Naive thymus-derived CD8-positive, alpha-beta T cell (primary cell): ENCODE data around the gene KRT36. TPM values are rescaled to one million over a fixed set of nuclear protein-coding genes. Genes with fewer than 3 reads are reported as not detected.

Experiments used
- ATAC-seq, 2 donors: fragments of 150-1000 bp; cut with Tn5 transposase in 1 of 2; sonication (Bioruptor Pico), chemical (Tn5 transposase) in 1 of 2; 1 replicate in 1 of 2; 2 replicates in 1 of 2; pipeline ENCODE4 v1.10.0; 2021; ENCODE audit warnings: mild to moderate bottlenecking in 2 of 2, moderate library complexity in 2 of 2
- POLR2A ChIA-PET: fragments of 350-600 bp; sonication (Branson Sonifier 250); formaldehyde crosslinking; loops from one replicate; lab custom pipeline; 2021; ENCODE audit warnings: antibody characterized with exemption; lab: Charles Lee
- DNase-seq, 10 donors: peaks; one replicate each; pipeline versions ENCODE4 v3.0.0 to v3.0.0-alpha.2; 2020 to 2022
- H3K27ac Mint-ChIP-seq, 10 donors: one replicate each; pipeline ENCODE4 v1.8.0; 2020 to 2022; ENCODE audit warnings: mild to moderate bottlenecking in 10 of 10, mixed read lengths in 10 of 10, moderate library complexity in 4 of 10, inconsistent platforms in 1 of 10
- H3K27me3 Mint-ChIP-seq, 5 donors: one replicate each; pipeline ENCODE4 v1.8.0; 2021 to 2022; ENCODE audit warnings: mixed read lengths in 5 of 5
- H3K36me3 Mint-ChIP-seq, 3 donors: one replicate each; pipeline ENCODE4 v1.8.0; 2020 to 2022; ENCODE audit warnings: mixed read lengths in 3 of 3, mild to moderate bottlenecking in 2 of 3, inconsistent platforms in 1 of 3
- H3K4me1 Mint-ChIP-seq, 4 donors: one replicate each; pipeline ENCODE4 v1.8.0; 2021 to 2022; ENCODE audit warnings: mixed read lengths in 4 of 4
- H3K4me3 Mint-ChIP-seq, 10 donors: one replicate each; pipeline ENCODE4 v1.8.0; 2020 to 2022; ENCODE audit warnings: mild to moderate bottlenecking in 10 of 10, mixed read lengths in 10 of 10, moderate library complexity in 6 of 10, inconsistent platforms in 1 of 10
- H3K9me3 Mint-ChIP-seq, 9 donors: one replicate each; pipeline ENCODE4 v1.8.0; 2020 to 2022; ENCODE audit warnings: mixed read lengths in 9 of 9, mild to moderate bottlenecking in 3 of 9, inconsistent platforms in 1 of 9, moderate library complexity in 1 of 9
- polyA plus RNA-seq, 3 donors: library from polyadenylated mRNA; unstranded; fragments of 300-500 nt; fragmentation: Illumina TruSeq; gene quantifications; one replicate each; pipeline ENCODE4 v1.2.3, GENCODE V29; 2021
- total RNA-seq, 8 experiments: library from RNA in 2 of 8; stranded (reverse) in 2 of 8; gene quantifications; one replicate each; pipeline ENCODE4 v1.2.3 and lab custom pipeline; 2021 to 2026

KRT36 gene
- total and polyA plus RNA-seq, 5 experiments from 2014 or later: not detected

DNA sequence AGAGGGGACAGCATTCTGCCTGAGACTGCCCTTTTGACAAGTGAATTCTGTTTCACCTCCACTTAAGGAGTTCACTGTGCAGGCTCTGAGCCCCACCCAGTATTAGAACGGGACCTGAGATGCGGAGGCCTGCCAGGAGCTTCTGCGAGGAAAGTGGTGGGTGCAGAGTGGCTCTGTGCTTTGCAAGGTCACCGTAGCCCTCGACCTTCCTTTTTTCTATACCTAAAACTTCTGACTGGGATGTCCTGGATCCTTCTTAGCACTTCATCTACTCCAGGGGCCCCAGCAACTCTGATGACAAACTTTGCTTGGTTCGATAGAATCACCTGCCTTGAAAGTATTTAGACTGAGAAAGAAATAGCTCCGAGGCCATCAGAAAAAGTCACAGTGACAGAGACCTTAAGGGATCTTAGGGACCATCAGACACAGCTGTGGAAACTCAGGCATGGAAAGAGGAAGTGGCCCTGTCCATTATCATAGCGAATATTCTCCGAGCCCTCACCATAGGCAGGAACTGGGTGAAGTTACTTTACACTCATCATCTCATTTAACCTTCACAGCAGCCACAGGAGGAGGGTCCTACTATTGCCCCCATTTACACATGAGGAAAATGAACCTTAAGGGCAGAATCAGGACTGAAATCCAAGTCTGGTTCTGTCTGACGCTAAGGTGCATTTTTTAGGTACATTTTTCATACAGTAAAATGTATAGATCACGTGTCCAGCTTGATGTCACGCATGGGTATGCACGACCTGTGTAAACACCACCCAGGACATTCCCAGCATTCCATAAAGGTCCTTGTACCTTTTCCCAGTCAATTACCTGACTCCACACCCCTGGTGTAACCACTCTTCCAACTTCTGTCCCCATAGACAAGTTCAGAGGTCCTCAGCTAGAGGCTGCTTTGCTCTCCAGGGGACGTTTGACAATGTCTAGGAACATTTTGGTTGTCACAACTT lies 16.4 kb upstream of the KRT36 start:
- Mint-ChIP-seq H3K4me1 (no peaks in the 10 kb centered on the region), H3K36me3 (no peaks in the 10 kb centered on the region), H3K4me3 (no peak overlapping the region), H3K27ac (peak overlapping the region in 1 of 10 donors; percentile 62), H3K27me3 (no peaks in the 10 kb centered on the region), H3K9me3 (no peaks in the 10 kb centered on the region)
- POLR2A ChIA-PET: no interaction called here
- ATAC-seq (no peak), DNase-seq (no peak)

- POLR2A ChIA-PET: no interaction called here
- H3K36me3 Mint-ChIP-seq: no peaks in the 10 kb centered on the region
- ATAC-seq (no peak), DNase-seq (no peak)
- H3K27me3 Mint-ChIP-seq: peaks cover 0 to 3% (median 0%) of the 10 kb centered on the region in 5 donors
- H3K4me3 Mint-ChIP-seq: no peak within 1 kb of the TSS
- no peaks in the 10 kb centered on the region for H3K9me3 Mint-ChIP-seq
- H3K27ac Mint-ChIP-seq: peak within 1 kb of the TSS in 2 of 10 donors; percentile 55 to 62
- H3K4me1 Mint-ChIP-seq: peaks cover 0 to 2% (median 0%) of the 10 kb centered on the region in 4 donors
Observed at GRCh38 chr17:41505007-41505808, 15.5 kb upstream of the KRT36 start, which contains the start of gene KRT13. KRT13 (minus strand) TSS chr17:41505612; CDS start chr17:41505550, 62 bp downstream.

DNA sequence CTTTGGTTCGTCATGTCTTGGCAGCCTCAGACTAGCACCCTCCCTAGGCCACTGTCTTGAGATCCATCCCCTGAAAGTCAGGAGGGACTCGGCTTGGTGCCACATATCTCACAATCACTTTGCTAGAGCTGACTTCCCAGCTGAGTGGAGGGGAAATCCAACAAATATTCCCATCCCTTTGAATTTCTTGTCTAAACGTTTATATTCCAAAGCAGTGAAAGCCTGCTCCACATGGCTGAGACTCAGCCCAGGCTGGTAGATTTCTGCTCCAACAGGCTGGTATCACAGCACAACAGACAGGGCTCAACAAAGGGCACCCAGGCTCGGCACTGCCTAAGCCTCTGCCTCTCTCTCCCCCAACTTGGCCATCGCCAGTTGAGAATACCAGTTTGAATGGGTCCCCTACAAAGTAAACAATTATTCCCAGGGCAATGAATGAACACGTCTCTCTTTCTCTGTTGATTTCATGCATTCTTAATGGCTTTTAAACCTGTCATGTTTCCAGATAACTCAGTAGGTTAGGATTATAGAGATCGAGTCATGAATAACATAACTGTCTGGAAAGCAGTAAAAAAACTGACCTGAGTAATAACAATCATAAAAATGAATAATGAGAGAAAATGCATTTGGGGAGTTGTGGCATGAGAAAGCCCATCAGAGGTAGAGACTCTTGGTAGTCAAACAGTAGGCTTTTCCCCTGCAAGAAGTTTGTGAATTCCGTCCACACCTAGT lies 14.7 kb upstream of the KRT36 start:
- Mint-ChIP-seq H3K4me3 (no peak overlapping the region), H3K36me3 (no peaks in the 10 kb centered on the region), H3K27me3 (peaks cover 0 to 8% (median 4%) of the 10 kb centered on the region in 5 donors), H3K4me1 (peaks cover 0 to 7% (median 1%) of the 10 kb centered on the region in 4 donors), H3K9me3 (no peaks in the 10 kb centered on the region), H3K27ac (no peak overlapping the region)
- DNase-seq (no peak), ATAC-seq (no peak)
- POLR2A ChIA-PET: no interaction called here

DNA sequence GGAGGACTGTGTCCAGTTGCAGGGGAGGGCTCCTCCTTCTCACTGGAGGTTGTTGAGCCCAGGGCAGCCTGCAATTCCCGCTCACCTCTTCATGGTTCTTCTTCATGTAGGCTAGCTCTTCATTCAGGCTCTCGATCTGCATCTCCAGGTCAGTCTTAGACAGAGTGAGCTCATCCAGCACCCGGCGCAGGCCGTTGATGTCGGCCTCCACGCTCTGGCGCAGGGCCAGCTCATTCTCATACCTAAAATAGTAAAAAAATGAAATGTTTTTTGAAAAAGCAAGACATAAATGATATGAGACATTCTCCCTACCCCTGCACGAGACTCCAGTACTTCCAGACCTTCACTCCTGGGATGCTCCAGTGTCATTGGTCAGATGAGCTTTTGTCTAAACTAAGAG lies 13.5 kb upstream of the KRT36 start:
- Mint-ChIP-seq H3K4me1 (peaks cover 2 to 10% (median 5%) of the 10 kb centered on the region in 4 donors), H3K9me3 (no peaks in the 10 kb centered on the region), H3K27me3 (peaks cover 0 to 10% (median 4%) of the 10 kb centered on the region in 5 donors), H3K27ac (peak overlapping the region in 1 of 10 donors; percentile 21), H3K36me3 (no peaks in the 10 kb centered on the region), H3K4me3 (no peak overlapping the region)
- DNase-seq (no peak), ATAC-seq (no peak)
- POLR2A ChIA-PET: no interaction called here

DNA sequence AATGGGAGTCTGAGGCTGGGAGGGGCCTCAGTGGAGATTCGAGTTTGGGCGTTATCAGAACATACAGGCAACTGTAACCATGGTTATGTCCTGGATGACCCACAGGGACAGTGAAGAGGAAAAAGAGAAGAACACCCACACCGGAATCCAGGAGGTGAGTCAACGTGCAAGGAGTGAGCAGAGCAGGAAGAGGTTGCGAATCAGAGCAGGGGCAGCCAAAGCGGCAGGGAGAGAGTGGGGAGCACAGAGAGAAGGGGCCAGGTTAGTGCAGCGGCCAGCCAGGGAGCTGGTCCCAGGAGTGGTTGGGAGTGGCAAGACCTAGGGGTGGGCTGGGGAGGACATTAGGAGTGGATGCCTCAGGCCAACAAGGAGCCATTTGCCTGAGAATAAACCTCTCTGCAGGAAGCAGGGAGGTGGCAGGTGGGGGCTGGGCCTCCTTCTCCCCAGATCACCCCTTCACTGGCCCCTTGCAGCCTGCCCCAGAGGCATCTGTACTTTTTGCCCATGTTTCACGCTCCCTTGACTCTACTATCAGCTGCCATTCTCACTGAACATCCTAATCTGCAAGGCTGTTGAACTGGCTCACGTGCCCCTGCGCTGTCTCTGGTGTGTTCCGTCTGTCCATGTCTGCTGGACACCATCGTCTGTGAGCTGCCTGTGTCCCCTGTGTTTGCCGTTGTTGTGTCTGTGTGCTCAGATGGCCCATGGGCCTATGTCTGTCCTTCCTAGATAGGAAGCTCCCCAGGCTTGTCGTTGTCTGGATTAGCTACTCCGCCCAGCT lies 10.6 kb upstream of the KRT36 start:
- H3K4me3 Mint-ChIP-seq: no peak overlapping the region

DNA sequence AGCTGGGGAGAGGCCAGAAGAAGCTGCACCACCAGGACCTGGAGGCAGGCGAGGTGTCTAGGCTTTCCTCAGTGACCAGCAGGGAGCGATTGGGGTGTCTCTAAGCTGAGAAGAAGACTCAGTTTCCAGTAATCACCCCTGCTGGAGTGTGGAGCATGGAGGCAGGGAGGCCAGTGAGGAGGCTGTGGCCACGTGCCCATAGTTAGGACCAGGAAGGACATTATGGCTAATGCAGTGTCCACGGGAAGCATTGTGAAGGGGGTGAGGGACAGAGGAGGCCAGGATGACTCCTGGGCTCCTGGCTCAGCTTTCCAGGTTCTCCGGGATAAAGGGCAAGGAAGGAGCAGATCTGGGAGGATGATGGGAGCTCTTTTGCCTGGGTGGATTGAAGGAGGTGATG lies 10.0 kb upstream of the KRT36 start:
- no peak for DNase-seq
- peaks cover 0 to 10% (median 4%) of the 10 kb centered on the region in 5 donors for H3K27me3 Mint-ChIP-seq
- H3K4me1 Mint-ChIP-seq: peaks cover 9 to 18% (median 15%) of the 10 kb centered on the region in 4 donors
- no peak overlapping the region for H3K4me3 Mint-ChIP-seq
- H3K36me3 Mint-ChIP-seq: no peaks in the 10 kb centered on the region
- H3K9me3 Mint-ChIP-seq: no peaks in the 10 kb centered on the region
- peak overlapping the region in 2 of 10 donors; percentile 16 to 31 for H3K27ac Mint-ChIP-seq
- POLR2A ChIA-PET: interaction anchor here (0.6 kb wide), 1 partner anchor 548 kb away, joined by 4 read pairs; no protein-coding TSS in a partner anchor
- ATAC-seq: no peak

More for the DNA sequence above, 10.6 kb upstream of the KRT36 start:
- POLR2A ChIA-PET: interaction anchor here (0.6 kb wide), 1 partner anchor 547 kb away, joined by 4 read pairs; no protein-coding TSS in a partner anchor
- no peak for ATAC-seq
- DNase-seq: no peak
- Mint-ChIP-seq H3K4me1 (peaks cover 9 to 18% (median 15%) of the 10 kb centered on the region in 4 donors), H3K27me3 (peaks cover 0 to 10% (median 4%) of the 10 kb centered on the region in 5 donors), H3K27ac (peak overlapping the region in 4 of 10 donors; percentile 16 to 68 (median 46)), H3K9me3 (no peaks in the 10 kb centered on the region), H3K36me3 (no peaks in the 10 kb centered on the region)

DNA sequence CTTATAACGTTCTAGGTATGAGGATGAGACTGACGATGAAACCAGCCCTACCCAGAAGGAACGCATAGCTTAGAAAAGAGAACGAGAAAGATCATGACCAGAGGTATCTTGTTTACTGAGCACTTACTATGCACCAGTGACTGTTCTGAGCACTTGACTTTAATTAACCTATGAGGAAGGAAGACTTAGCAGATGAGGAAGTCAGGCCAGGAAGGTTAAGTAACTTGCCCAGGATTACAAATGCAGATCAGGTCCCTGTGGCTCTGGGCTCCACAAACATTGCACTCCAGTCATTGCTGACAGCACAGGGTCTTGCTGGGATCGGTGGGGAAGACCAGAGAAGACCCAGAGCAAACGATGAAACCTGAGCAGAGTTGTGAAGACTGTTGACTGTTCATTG lies 8.6 kb upstream of the KRT36 start:
- H3K27me3 Mint-ChIP-seq: peaks cover 0 to 10% (median 4%) of the 10 kb centered on the region in 5 donors
- no peak for DNase-seq

GRCh38 chr17:41496803-41497484 lies 7.2 kb upstream of the KRT36 start:
- POLR2A ChIA-PET: interaction anchor here (0.6 kb wide), 1 partner anchor 126 kb away, joined by 3 read pairs; no protein-coding TSS in a partner anchor
- DNase-seq (peak in 9 of 10 donors; percentile 7 to 54 (median 29)), ATAC-seq (peak; percentile 71 to 83)
- no peaks in the 10 kb centered on the region for H3K9me3 Mint-ChIP-seq
- H3K4me3 Mint-ChIP-seq: peak overlapping the region in 3 of 10 donors; percentile 8 to 14 (median 13)
- H3K4me1 Mint-ChIP-seq: peaks cover 14 to 20% (median 19%) of the 10 kb centered on the region in 4 donors
- H3K36me3 Mint-ChIP-seq: no peaks in the 10 kb centered on the region
- H3K27ac Mint-ChIP-seq: peak overlapping the region in 3 of 10 donors; percentile 27 to 71 (median 41)
- peaks cover 0 to 10% (median 4%) of the 10 kb centered on the region in 5 donors for H3K27me3 Mint-ChIP-seq

More for the DNA sequence above, 8.6 kb upstream of the KRT36 start:
- Mint-ChIP-seq H3K36me3 (no peaks in the 10 kb centered on the region), H3K4me1 (peaks cover 12 to 18% (median 15%) of the 10 kb centered on the region in 4 donors), H3K27ac (peak overlapping the region in 4 of 10 donors; percentile 6 to 92 (median 53)), H3K9me3 (no peaks in the 10 kb centered on the region), H3K4me3 (no peak overlapping the region)
- POLR2A ChIA-PET: no interaction called here
- no peak for ATAC-seq

DNA sequence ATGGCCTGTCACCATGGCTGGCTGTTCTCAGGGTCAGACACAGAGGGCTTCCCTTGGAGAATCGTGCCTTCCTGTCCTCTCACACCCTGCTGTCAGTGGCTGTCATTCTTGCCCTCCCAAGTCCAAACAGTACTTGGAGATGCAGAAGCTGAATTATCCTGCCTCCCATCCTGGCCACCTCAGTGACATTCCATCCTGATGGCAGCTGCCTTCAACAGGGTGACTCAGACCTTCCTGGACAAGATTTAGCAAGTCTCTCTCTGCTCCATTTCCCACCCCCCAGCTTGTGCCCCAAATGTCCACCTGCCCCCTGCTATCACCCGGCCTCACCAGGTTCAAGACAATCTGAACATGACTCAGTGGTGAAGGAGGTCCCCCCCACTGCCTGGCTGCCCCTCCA lies 4.8 kb upstream of the KRT36 start:
- no peak overlapping the region for H3K4me3 Mint-ChIP-seq
- peak overlapping the region in 5 of 10 donors; percentile 11 to 50 (median 16) for H3K27ac Mint-ChIP-seq
- POLR2A ChIA-PET: no interaction called here
- H3K9me3 Mint-ChIP-seq: no peaks in the 10 kb centered on the region
- peaks cover 0 to 7% (median 0%) of the 10 kb centered on the region in 5 donors for H3K27me3 Mint-ChIP-seq
- no peaks in the 10 kb centered on the region for H3K36me3 Mint-ChIP-seq
- DNase-seq: peak in 1 of 10 donors; percentile 19
- ATAC-seq: no peak
- peaks cover 15 to 33% (median 25%) of the 10 kb centered on the region in 4 donors for H3K4me1 Mint-ChIP-seq

GRCh38 chr17:41492771-41493170 lies 3.1 kb upstream of the KRT36 start:
- POLR2A ChIA-PET: no interaction called here
- H3K4me3 Mint-ChIP-seq: no peak overlapping the region
- H3K27ac Mint-ChIP-seq: peak overlapping the region in 3 of 10 donors; percentile 9 to 50 (median 19)

GRCh38 chr17:41492351-41492750 lies 2.6 kb upstream of the KRT36 start:
- H3K4me3 Mint-ChIP-seq: no peak overlapping the region
- H3K27me3 Mint-ChIP-seq: no peaks in the 10 kb centered on the region
- peak in 1 of 10 donors; percentile 27 for DNase-seq
- H3K9me3 Mint-ChIP-seq: no peaks in the 10 kb centered on the region
- H3K27ac Mint-ChIP-seq: no peak overlapping the region
- H3K36me3 Mint-ChIP-seq: no peaks in the 10 kb centered on the region
- H3K4me1 Mint-ChIP-seq: peaks cover 11 to 30% (median 18%) of the 10 kb centered on the region in 4 donors
- POLR2A ChIA-PET: no interaction called here
- ATAC-seq: no peak

More at GRCh38 chr17:41492771-41493170, 3.1 kb upstream of the KRT36 start:
- no peaks in the 10 kb centered on the region for H3K36me3 Mint-ChIP-seq
- no peaks in the 10 kb centered on the region for H3K9me3 Mint-ChIP-seq
- DNase-seq: peak in 1 of 10 donors; percentile 9
- H3K27me3 Mint-ChIP-seq: no peaks in the 10 kb centered on the region
- H3K4me1 Mint-ChIP-seq: peaks cover 10 to 31% (median 18%) of the 10 kb centered on the region in 4 donors
- no peak for ATAC-seq
